Epithelial cell of proximal tubule (primary cell): Measurements from ENCODE around the gene CARNS1. TPM values are rescaled to one million over a fixed set of nuclear protein-coding genes. Genes with fewer than 3 reads are reported as not detected.

Experiments
- DNase-seq: peaks from one replicate; pipeline ENCODE4 v3.0.0-alpha.2; 2011; ENCODE audit warnings: low read depth
- H3K4me3 ChIP-seq: 2 replicates; pipeline ENCODE4 v1.5.1; 2011; ENCODE audit warnings: low read depth, mild to moderate bottlenecking, low read length
- CTCF ChIP-seq: conservative IDR thresholded peaks from 2 replicates; pipeline ENCODE4 v1.5.1; 2012; ENCODE audit warnings: low read depth, mild to moderate bottlenecking, low read length
- total RNA-seq: library from RNA; depleted of rRNA; stranded (reverse); fragments of >200 nt; gene quantifications from 2 replicates; pipeline ENCODE4 v1.2.3, GENCODE V29; 2015

Gene CARNS1
- total RNA-seq, result 0.07 and 0.23 TPM in 2 replicates

GRCh38 chr11:67415501-67416304, at the start of gene CARNS1:
TSS of gene CARNS1 (plus strand) at chr11:67415678. CDS start at chr11:67416200, 522 bp downstream.
- TF ChIP-seq CTCF, result no peak
- H3K4me3 ChIP-seq, result no peak within 1 kb of the TSS

GRCh38 chr11:67365736-67366444, 49.6 kb upstream of the CARNS1 start:
- H3K4me3 ChIP-seq, result no peak overlapping the region
- no peak for DNase-seq
- no peak for TF ChIP-seq CTCF

More at GRCh38 chr11:67415501-67416304, at the start of gene CARNS1:
- DNase-seq, result no peak

- TF ChIP-seq CTCF, result no peak
- H3K4me3 ChIP-seq, result no peak overlapping the region
- no peak for DNase-seq
Observed at GRCh38 chr11:67366546-67366945, 48.9 kb upstream of the CARNS1 start.

- no peak overlapping the region for H3K4me3 ChIP-seq
- DNase-seq, result no peak
- TF ChIP-seq CTCF, result no peak
Observed at GRCh38 chr11:67366961-67367760, 48.3 kb upstream of the CARNS1 start.

- no peak overlapping the region for H3K4me3 ChIP-seq
- DNase-seq, result no peak
- no peak for TF ChIP-seq CTCF
Observed at GRCh38 chr11:67367761-67368227, 47.7 kb upstream of the CARNS1 start.

- no peak for DNase-seq
- no peak overlapping the region for H3K4me3 ChIP-seq
- TF ChIP-seq CTCF, result no peak
Observed at GRCh38 chr11:67368621-67369020, 46.9 kb upstream of the CARNS1 start.
